SH-SY5Y (cell line): Measurements from ENCODE around the gene MUCL1.

Experiments used
- GATA2 ChIP-seq: IDR thresholded peaks from 2 replicates; pipeline ENCODE4 v1.6.1; 2011; ENCODE audit warnings: mild to moderate bottlenecking, low read depth, low read length
- GATA3 ChIP-seq: IDR thresholded peaks from 2 replicates; pipeline ENCODE4 v1.6.1; 2011; ENCODE audit warnings: low read depth, mild to moderate bottlenecking, low read length, moderate library complexity

Gene MUCL1

DNA sequence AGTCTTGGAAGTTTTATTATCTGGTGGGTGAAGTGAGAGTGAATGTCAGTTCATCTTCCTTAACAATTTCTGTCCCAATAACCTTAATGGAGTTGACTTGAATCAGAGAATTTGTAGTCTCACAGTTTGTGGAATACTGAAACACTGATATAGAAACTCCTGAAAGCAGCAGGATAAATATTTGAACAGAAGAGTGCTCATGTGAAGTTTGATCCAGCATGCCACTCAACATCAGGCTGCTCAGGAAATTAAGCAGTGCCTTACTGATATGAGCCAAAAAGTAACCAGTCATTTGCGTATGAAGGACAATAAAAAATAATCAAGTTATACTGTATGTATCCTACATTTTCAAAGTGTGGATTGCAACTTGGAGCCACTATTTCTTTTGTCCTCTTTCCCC is 15.7 kb downstream of the MUCL1 start:
- no peak for TF ChIP-seq GATA2
- TF ChIP-seq GATA3 = no peak

- TF ChIP-seq GATA2 = no peak
Observed at GRCh38 chr12:54870617-54871016, 16.3 kb downstream of the MUCL1 start.

GRCh38 chr12:54879150-54879549 is 24.8 kb downstream of the MUCL1 start:
- TF ChIP-seq GATA3 (no peak), GATA2 (no peak)

GRCh38 chr12:54879579-54879978 is 25.3 kb downstream of the MUCL1 start:
- TF ChIP-seq GATA3 = no peak
- TF ChIP-seq GATA2 = no peak

- no peak for TF ChIP-seq GATA3
- TF ChIP-seq GATA2 = no peak
Observed at GRCh38 chr12:54882079-54882478, 27.8 kb downstream of the MUCL1 start.

GRCh38 chr12:54890339-54890738 is 36.0 kb downstream of the MUCL1 start:
- TF ChIP-seq GATA2 (no peak), GATA3 (no peak)

DNA sequence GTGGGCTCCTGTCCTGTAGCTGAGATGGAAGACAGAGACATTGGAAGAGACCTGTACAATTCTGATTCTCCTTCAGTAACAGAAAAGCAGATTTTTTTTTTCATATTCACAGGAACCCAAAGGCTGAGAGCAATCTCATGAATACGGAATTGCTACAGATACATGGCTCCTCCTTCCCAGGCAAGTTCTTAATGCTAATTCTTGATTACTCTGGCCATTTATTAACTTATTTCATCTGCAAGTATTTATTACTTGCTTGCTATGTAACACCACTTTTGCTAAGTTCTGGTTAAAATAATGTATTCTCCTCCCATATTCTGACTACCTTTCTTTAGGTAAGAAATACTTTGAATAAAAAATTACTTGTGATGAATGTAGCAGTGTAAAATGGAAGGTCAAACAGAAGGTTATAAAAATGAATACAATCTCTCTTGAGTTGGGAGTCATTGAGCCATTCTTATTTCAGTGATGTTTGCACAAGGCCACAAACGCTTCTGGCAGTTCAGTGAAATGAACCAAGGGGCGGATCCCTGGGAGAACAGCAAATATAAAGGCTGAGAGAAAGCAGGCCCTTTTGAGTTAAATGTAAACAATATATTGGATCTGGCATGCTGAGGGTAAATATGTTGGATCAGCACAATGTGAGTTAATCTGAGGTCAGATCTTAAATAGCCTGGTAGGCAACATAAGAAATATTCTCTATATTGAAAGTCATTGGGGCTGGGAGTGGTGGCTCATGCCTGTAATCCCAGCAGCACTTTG is 37.6 kb downstream of the MUCL1 start:
- TF ChIP-seq GATA2 = no peak
- no peak for TF ChIP-seq GATA3
